GM18870 (cell line): ENCODE results near the gene MDN1.
"Not testable (repeated sequence)": the region's sequence is repeated elsewhere in the genome, so short reads cannot be mapped to it uniquely, and the experiment has no call there.

Source experiments
- ATAC-seq: cut with Tn5 transposase; IDR thresholded peaks from one replicate; pipeline ENCODE4 v1.9.1; 2021; ENCODE audit warnings: moderate library complexity; ENCODE audit not compliant: unreplicated experiment

MDN1 gene

GRCh38 chr6:89817481-89817880, 2.1 kb downstream of the MDN1 start:
- no peak for ATAC-seq

- ATAC-seq = not testable (repeated sequence)
These were observed 6.2 kb downstream of the MDN1 start for GRCh38 chr6:89813422-89813821.

- ATAC-seq = no peak
These were observed 12.0 kb downstream of the MDN1 start for GRCh38 chr6:89807581-89807980.

DNA sequence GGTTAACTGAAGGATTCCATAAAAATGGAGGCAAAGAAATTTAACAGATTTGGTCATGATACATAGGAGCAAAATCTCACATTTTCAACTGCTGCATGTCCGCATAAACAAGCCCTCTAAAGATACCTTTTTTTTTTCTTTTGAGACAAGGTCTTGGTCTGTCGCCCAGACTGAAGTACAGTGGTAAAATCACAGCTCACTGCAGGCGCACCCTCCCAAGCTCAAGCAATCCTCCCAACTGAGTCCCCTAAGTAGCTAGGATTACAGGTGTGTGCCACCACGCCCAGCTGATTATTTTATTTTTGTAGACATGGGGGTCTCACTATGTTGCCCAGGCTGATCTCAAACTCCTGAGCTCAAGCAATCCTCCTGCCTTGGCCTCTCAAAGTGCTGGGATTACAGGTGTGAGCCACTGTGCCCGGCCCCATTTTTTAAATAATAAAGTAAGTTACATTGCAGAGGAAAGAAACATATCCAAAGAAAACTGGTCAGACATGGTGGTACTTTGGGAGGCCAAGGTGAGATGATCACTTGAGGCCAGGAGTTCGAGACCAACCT, 13.7 kb downstream of the MDN1 start:
- no peak for ATAC-seq

- no peak for ATAC-seq
These were observed 16.3 kb downstream of the MDN1 start for GRCh38 chr6:89803271-89803670.

GRCh38 chr6:89799756-89800155, 19.8 kb downstream of the MDN1 start:
- ATAC-seq = no peak

- no peak for ATAC-seq
These were observed 20.5 kb downstream of the MDN1 start for GRCh38 chr6:89799096-89799495.

DNA sequence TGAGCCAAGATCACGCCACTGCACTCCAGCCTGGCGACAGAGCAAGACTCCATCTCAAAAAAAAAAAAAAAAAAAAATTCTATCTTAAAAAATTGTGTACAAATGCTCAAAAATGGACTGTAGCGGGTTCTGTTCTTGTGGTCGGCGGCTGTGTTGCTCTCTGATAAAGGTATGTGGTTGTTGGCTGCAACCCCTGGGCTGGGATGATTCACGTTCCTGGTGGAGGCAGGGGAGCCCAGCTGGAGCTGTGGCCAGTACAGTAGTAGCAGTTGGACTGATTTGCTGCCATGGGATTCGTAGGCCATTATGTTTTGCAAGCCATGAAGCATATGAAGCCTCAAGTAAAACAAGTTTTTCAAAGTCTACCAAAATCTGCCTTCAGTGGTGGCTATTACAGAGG, 22.3 kb downstream of the MDN1 start:
- ATAC-seq = no peak

GRCh38 chr6:89794324-89794723, 25.3 kb downstream of the MDN1 start:
- no peak for ATAC-seq

- ATAC-seq = no peak
These were observed 26.0 kb downstream of the MDN1 start for GRCh38 chr6:89793586-89793985.

DNA sequence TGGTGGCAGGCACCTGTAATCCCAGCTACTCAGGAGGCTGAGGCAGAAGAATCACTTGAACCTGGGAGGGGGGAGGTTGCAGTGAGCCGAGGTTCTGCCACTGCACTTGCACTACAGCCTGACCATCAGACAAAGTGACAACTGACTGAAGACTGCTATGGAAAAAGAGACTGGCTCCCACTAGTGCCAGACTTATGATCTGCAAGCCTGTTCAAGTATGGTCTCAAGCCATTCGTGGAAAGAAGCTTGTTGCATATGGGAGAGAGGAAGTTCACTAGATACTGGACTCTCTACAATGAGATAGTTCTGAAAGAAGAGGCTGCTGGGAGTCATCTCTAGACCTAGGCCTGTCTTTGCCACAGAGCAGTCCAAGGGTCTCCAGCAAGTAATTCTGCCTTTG, 26.7 kb downstream of the MDN1 start:
- peak; percentile 61 for ATAC-seq

DNA sequence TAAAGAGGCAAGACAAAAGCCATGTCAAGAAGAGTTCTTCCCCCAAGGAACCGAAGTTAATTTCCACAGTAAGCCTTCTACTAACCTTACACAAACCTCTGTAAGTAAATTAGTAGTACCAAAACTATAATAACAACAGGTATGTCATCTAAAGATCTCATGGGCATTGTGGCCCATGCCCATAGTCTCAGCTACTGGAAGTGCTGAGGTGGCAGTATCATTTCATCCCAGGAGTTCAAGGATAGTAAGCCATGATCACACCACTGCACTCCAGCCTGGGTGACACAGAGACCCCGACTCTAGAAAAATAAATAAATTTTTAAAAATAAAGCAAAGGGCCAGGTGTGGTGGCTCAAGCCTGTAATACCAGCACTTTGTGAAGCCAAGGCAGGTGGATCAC, 29.2 kb downstream of the MDN1 start:
- no peak for ATAC-seq

GRCh38 chr6:89789980-89790379, 29.6 kb downstream of the MDN1 start:
- ATAC-seq = no peak

GRCh38 chr6:89787660-89788328, 31.8 kb downstream of the MDN1 start:
- no peak for ATAC-seq

- ATAC-seq = no peak
These were observed 32.6 kb downstream of the MDN1 start for GRCh38 chr6:89786970-89787369.

DNA sequence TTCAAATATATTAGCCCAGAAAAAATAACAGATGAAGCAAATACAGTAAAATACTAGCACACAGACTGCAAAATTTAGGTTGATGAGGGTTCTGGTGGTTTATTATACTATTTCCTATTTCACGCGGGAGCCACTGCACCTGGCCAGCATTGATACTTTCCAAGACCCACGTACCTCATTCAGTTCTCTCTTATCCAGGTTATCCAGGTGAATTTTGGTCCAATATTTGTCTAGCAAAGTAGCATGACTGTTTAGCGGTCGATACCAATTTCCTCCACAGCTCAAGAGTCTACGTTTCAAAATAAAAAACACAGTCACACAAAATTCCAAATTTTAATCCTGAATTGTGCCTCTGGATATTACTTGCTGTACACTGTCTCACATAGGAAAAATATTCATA, 34.8 kb downstream of the MDN1 start:
- ATAC-seq = no peak

DNA sequence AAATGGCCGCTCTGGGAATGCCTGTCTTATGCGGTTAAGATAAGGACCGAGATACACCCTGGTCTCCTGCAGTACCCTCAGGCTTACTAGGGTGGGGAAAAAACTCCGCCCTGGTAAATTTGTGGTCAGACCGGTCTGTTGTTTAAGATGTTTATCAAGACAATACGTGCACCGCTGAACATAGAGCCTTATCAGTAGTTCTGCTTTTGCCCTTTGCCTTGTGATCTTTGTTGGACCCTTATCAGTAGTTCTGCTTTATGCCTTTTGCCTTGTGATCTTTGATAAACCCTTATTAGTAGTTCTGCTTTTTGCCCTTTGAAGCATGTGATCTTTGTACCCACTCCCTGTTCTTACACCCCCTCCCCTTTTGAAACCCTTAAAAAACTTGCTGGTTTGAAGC, 36.3 kb downstream of the MDN1 start:
- ATAC-seq = not testable (repeated sequence)

GRCh38 chr6:89782222-89782621, 37.4 kb downstream of the MDN1 start:
- no peak for ATAC-seq

DNA sequence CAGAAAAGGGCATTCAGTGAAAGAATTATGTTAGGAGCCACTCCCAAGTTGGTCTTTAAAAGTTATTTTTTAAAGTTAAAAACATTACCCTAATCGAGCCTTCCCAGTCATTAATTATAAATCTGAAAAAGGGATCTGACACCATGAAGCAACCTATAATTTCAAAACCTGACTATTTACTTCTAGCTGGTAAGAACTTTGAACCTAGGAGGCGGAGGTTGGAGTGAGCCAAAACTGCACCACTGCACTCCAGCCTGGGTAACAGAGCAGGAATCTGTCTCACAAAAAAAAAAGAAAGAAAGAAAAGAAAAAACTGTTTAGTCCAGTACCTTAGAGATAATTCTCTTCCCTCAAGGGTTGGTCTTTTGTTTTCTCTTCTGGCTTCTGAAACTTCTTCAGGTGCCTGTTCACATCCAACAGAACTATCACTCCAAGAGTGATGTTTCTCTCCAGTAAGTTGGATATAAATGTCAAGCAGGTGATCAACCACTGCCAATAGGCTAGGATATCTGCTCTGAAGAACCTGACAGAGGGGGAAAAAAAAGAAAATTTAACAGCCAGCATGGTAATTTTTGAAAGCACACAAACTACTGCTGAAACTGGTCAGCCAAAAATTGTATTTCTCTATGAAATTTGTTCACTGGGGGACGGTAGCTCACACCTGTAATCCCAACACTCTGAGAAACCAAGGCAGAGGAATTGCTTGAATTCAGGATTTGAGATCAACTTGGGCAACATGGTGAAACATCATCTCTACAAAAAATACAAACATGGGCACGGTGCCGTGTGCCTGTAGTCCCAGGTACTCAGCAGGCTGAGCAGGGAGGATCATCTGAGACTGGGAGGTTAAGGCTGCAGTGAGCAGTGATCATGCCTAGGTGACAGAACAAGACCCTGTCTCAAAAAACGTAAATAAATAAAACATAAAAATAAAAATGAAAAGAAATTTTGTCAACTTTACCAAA, 38.2 kb downstream of the MDN1 start:
- ATAC-seq = no peak

DNA sequence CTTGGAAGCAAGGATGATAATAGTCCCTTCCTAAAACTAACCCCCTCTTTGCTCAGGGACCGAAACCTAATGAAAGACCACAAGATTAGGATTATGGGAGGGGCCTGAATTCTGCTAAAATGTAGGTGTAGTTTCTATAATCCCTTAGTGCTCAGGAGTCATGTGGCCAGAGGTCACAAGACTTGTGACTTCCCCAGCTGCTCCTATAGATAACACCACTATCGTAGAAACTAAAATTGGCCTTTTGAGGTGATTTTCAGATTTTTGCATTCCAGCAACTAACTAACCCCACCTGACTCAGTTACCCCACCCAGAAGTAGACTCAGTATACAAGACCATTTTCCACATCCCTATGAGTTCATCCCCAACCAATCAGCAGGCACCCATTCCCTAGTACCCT, 42.1 kb downstream of the MDN1 start:
- ATAC-seq = no peak

- ATAC-seq = no peak
These were observed 42.9 kb downstream of the MDN1 start for GRCh38 chr6:89776583-89777233.
